NB4 (cell line): ENCODE measurements around the gene C3orf85.

Experiments
- MAX ChIP-seq: IDR thresholded peaks from 2 replicates; pipeline ENCODE4 v1.6.1; 2011; ENCODE audit warnings: low read depth, low read length
- POLR2A ChIP-seq: IDR thresholded peaks from 2 replicates; pipeline ENCODE4 v1.6.1; 2011; ENCODE audit warnings: mild to moderate bottlenecking; ENCODE audit not compliant: insufficient read length; ENCODE audit errors: extremely low read depth
- TF ChIP-seq, protein P1 (sequence below): IDR thresholded peaks from one replicate; pipeline ENCODE4 v1.5.1; 2012; ENCODE audit warnings: low read depth, low read length

GRCh38 chr3:109136523-109136922, at the start of gene C3orf85:
- TF ChIP-seq, protein P1, sequence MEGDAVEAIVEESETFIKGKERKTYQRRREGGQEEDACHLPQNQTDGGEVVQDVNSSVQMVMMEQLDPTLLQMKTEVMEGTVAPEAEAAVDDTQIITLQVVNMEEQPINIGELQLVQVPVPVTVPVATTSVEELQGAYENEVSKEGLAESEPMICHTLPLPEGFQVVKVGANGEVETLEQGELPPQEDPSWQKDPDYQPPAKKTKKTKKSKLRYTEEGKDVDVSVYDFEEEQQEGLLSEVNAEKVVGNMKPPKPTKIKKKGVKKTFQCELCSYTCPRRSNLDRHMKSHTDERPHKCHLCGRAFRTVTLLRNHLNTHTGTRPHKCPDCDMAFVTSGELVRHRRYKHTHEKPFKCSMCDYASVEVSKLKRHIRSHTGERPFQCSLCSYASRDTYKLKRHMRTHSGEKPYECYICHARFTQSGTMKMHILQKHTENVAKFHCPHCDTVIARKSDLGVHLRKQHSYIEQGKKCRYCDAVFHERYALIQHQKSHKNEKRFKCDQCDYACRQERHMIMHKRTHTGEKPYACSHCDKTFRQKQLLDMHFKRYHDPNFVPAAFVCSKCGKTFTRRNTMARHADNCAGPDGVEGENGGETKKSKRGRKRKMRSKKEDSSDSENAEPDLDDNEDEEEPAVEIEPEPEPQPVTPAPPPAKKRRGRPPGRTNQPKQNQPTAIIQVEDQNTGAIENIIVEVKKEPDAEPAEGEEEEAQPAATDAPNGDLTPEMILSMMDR, result no peak
- TF ChIP-seq POLR2A (no peak), MAX (no peak)
